Left renal cortex interstitium (tissue), 4 donors: ENCODE measurements around the gene NME7. TPM values are rescaled to one million over a fixed set of nuclear protein-coding genes. Genes with fewer than 3 reads are reported as not detected.
A peak's percentile ranks its signal among the peaks of the same experiment; 100 is the strongest.

ENCODE experiments used
- DNase-seq, 4 donors: peaks; one replicate each; pipeline ENCODE4 v3.0.0-alpha.2; 2013; ENCODE audit warnings: low read depth in 4 of 4, low spot score in 2 of 4, missing footprints in 1 of 4
- polyA plus RNA-seq, 4 donors: library from polyadenylated mRNA; unstranded; fragments of 120-200 nt; gene quantifications; one replicate each; pipeline ENCODE4 v1.2.1, GENCODE V29; 2013; ENCODE audit not compliant: insufficient read length in 4 of 4

The NME7 gene
- polyA plus RNA-seq, 4 donors, result 91.8 to 152 (median 126) TPM

DNA sequence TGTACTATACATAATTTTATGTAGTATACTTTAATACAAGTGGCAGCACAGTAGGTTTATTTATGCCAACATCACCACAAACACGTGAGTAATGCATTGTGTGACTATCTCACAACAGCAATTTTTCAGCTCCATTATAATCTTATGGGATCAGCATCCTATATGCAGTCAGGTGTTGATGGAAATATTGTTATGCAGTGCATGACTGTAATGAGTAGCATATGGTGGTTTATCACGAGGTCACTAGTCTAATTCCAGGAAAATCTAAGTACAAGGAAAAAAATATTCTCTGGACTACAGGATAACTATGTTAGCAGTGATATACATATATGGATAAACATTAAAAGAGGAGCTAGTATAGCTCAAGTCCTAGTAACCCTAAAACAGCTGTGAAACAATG lies 192.1 kb downstream of the NME7 start:
- no peak for DNase-seq

DNA sequence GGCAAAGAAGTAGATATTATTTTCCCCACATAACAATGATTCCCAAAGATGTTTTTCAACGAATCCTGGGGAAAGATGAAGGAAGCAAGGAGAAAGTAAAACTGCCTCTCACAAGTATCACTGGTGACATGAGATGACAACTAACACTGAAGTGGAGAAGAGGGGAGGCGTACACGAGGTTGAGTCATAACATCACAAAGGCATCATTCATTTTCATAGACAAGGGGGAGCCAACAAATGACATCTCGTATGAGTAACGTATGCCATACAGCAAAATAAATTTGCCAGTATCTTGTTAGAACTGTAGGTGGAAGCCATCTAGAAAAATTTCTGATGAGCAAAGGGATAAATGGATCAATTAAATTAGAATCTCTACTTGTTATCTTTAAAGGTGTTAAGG lies 204.5 kb downstream of the NME7 start:
- no peak for DNase-seq

DNA sequence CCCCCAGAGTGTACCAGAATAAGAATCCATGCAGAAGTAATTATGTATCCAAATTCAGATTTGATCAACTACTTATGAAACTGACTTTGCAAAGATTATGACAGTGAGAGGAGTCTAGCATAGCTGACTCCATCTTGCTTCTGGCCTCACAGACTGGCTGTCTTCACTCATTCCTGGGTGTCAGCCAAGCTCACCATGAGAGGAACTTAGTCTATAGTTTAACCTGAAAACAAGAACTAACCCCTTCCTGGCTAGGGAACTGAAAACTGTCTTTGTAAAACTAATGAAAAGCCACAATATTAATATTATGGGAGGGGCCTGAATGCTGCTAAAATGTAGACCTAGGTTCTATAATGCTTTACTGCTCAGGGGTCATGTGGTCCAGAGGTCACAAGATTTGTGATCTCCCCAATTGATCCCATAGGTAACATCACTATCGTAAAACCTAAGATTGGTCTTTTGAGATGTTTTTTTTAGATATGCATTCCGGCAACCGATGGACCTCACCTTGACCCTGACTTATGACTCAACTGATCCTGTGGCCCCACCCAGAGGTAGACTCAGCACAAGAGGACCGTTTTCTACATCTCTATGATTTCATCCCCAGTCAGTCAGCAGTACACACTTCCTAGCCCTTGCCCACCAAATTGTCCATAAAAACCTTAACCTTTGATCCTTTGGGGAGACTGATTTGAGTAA lies 206.0 kb downstream of the NME7 start:
- no peak for DNase-seq

DNA sequence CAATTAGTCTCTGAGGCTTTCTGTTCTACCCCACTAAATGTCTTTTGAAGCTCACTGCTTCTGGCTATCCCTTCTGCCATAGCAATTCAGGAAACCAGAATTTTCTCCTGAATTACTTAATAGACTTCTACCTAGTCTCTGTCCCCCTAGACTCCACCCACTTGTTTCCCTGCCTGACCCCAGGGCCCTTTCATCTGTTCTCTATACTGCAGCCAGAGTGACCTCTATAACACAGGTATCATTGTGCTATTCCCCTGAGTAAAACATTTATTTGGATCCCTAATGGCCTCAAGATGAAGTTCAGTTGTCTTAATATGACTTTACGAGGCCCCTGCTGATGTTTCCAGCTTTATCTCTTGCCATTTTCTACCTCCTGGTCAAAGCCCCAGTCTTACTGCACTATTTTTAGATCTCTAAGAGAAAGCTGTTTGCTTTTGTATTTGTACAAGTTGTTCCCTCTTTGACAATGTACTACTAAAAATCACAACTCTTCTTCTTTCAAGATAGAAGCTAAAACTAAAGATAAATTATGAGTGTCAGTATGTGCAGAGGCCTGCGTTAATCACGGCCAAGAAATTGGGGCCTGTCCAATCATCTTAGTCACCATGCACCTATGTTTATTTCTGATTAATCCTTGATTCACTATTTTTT lies 206.6 kb downstream of the NME7 start:
- DNase-seq, result no peak

DNA sequence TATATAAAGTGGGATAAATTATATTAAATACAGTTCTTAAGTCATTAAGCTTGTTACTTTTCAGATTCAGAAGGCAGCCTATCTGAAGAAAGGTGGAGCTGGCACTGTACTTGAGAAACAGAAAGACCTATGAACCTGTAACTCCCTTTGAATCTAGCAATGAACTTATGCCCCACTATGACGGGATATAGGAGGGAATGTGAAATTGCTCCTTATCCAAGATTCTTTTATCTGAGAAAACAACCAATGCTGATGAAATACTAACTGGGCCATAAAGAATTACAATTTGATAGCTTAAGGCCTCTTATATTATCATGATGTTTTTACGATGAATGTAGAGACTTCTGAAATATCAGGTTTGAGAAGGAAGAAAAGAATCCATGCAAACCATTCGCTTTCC lies 211.0 kb downstream of the NME7 start:
- DNase-seq, result no peak

DNA sequence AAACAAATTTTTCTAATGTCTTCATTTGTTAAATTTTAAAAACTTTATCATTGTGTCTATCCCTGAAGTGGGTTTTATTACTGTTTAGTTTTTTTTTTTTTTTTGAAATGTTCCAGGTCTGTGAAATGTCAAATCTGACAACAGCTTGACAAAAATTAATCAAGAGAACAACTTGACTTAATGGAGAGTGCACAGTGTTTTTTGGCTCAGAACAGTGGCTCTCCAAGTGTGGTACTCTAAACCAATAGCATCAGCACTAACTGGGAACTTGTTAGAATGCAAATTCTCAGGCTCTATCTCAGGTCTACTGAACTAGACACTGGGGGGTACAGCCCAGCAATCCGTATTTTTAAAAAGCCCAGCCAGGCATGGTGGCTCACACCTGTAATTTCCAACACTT lies 211.9 kb downstream of the NME7 start:
- no peak for DNase-seq

DNA sequence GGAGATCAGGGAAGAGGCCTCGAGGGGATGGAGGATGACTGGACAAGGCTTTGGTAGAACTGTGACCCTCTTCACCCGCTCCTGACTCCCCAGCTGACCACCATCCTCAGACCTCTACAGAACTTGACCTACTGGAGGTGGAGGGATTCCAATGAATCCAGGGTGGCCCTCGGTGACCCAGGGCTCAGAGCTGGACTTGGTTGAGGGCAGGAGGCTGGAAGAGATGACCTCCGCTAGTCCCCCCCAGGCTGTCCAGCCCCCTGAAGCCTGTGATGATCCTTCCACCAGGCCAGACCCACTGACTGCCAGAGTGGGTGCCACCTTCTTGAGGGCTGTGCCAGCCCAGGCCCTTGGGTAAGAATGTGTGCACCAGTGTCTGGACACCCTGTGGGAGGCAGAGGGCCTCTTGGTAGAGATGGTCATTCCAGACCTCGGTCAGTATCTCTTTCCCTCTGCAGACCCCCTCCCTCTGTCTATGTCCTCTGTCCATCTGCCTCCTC lies 216.2 kb downstream of the NME7 start:
- DNase-seq, result no peak

DNA sequence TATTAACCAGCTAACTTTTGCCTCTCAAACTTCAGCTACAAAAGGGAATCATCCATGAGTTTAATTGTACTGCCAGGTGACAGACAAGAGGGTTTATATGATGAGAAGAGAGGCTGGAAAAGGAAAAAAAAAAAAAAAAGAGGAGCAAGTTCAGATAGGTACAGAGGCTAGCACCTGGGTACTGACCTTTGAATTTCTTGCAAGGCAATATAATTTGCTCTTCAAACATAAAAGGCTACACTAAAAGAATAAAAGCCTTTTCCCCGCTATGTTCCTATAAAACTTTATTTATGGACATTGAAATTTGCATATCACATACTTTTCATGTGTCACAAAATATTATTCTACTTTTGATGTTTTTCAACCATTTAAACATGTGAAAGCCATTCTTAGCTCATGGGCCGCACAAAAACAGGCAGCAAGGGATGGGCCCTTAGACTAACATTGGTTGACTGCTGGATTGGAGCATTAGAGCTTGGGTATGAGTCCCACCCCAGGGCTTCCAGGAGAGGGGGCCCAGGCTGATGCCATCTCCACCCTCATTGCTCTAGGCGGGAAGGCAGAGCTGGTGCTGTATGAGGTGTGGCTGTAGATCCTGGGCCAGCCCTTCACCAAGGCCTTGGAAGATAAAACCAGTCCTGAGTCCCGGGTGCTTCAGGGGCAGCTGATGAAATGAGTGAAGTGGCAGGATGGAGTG lies 216.8 kb downstream of the NME7 start:
- DNase-seq, result no peak

DNA sequence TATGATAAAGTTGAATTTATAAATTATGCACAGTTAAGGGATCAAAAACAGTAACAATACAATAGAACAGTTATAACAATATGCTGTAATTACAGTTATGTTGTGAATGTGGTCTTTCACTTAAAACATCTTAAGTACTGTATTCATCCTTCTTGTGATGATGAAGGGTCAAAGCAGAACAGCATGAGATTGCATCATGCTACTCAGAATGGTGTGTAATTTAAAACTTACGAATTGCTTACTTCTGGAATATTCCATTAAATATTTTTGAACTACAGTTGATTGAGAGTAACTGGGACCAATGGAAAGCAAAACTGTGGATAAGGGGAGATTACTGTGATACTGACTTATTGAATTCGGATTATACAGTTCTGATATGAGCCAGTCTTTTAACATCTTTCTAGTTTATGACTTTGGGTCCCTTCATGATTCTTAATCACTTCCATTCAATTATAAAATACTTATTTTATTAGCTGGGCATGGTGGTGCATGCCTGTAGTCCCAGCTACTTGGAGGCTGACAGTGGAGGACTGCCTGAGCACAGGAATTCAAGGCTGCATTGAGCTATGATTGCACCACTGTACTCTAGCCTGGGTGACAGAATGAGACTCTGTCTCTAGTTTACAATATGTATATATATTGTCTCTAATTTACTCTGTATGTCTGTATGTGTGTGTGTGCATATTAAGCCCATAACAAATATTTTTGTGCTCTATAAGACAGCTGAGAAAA lies 217.9 kb downstream of the NME7 start:
- no peak for DNase-seq

DNA sequence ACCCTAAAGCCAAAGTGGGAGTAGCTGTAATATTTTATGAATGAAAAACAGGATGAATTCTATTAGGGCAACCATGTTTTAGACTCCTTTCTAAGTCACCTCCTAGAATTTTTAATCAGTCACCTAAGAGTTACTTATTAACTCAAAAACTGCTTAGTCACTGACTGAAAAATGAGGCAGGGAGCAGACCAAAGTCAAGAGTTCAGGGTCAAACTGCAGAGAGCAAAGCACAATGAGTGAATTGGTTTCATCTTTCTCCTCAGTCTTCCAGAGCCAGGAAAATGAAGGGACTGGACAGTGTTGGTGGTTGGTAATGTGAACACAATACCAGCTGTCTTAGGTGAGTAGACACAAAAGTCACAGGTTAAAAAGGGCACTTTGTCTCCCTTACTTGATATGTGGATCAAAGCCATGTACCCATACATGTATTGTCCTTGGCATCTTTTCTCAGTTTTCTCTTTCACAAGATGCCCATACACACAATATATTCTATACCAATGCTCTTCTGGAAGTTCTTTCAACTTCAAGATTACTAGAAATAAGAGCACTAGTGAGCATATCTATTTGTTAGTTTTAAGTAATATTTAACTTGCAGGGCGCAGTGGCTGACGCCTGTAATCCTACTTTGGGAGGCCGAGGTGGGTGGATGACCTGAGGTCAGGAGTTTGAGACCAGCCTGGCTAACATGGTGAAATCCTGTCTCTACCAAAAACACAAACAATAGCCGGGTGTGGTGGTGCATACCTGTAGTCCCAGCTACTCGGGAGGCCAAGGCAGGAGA lies 218.9 kb downstream of the NME7 start:
- peak in 1 of 4 donors; percentile 52 for DNase-seq

DNA sequence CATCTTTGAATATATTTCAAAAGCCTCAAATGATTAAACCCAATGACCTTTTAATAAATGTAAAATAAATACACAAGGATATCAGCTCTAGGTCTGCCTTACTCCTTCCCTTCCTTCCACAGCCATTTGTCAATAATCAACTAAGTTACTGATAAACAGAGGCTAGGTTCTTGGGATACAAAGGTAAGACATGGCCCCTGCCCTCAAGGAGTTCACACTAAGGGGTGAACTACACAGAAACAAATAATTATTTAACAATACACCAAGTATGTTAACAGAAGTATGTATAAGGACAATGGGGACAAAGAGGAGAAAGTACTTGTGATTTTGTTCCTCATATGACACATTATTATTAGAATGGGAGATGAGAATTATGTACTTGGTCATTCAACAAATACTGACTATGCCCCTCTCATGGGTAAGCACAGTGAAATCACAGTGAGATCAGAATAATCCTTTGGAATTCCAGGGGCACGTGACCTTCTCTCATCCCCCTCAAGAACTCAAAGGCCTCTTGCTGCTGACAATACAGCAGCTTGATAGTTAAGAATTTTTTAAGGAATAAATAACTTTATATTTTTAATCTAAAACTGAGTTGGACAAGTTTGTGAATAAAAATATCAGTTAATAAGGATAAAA lies 220.9 kb downstream of the NME7 start:
- DNase-seq, result no peak

DNA sequence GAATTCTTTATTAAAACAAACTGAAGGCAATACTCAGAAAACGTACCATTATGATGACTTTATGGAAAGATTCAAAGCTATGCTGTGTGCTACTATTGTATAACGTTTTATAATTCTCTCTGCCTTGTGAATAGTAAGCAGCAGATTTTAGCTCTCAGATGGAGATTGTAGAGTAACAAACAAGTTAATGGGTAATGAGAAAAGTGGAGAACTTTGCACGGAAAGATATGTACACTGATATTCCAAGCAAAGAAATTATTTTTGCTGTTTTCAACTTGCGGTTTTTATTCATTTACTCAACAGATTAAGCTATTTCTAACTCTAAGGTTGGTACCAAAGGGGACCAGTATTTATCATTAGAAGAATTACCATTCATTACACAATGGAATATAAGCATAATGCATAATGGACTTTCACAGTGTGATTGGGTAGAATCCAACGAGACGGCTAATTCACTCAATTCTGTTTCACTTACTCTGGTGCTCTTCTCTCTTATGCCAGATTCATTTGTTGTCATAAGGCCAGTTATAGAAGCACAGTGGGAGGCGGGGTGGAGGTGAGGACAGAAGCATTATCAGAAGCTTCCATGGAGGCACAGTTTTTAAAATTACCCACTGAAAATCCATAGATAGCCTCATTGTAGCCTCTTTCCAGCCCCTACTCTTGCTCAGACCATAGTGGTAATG lies 222.5 kb downstream of the NME7 start:
- no peak for DNase-seq

DNA sequence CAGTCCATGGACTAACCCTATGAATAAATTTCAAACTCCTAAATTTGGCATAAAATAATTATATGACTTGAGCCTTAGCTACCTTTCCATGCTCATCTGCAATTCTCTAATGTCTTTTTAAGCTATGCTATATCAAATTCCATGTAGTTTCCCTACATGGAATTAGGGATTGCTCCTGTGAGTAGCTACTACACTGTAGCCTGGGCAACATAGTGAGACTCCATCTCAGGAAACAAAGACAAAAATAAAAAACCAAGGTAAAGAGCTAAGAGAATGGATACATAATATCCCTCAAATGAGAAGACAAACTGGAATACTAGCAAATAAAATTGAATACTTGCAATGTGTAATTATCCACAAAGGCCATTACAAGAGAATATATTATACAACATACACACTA lies 223.6 kb downstream of the NME7 start:
- DNase-seq, result no peak

DNA sequence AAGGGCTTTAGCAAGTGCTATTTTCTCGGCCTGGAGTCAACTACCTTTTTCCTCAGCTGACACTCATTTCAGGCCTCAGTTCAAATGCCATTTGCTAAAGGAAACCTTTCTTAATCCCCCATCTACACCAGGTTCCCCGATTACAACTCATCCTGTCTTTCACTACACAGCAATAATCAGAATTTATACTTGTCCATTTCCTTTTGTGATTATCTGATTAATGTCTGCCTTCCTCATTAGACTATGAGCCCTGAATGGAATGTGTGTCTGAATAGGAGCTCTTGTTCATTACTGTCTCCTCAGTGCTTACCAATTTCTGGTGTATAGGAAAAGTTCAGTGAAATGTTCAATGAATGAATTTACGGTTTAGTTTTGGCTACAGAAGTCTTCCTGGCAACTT lies 224.3 kb downstream of the NME7 start:
- DNase-seq, result no peak

DNA sequence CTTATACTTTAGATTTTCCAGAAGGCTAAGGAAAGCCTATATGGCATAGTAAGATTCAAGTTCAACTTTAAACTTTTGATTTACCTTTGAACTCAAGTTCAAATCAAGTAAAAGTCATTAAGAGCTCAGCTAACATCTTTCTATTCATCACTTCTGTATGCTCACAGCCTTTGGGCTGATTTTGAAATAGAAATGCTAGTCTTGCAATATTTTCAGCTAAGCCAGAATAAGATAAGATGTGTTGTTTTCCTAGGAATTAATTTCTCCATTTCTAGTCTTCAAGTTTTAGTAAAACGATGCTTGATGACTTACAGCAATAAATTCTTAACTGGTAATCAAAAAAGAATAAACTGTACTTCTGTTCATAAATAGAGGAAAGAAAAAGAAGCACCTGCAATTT lies 225.5 kb downstream of the NME7 start:
- no peak for DNase-seq

DNA sequence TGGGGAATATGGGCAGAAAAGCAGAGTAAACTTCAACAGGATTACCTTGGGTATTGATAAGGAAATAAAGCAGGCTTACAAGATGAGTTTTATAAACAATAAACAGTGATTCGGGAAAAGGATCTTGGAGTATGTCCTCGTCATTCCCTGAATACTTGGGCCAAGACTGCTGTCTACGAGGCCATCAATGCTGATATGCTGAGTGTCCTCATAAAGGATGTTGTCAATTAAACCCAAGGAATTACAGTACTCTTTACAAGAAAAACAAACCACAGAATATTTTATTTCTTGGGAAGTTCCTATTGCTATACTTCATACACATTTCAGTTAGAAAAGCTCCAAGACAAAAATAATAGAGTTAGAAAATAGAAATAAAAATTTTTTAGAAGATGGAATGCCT lies 226.2 kb downstream of the NME7 start:
- no peak for DNase-seq

DNA sequence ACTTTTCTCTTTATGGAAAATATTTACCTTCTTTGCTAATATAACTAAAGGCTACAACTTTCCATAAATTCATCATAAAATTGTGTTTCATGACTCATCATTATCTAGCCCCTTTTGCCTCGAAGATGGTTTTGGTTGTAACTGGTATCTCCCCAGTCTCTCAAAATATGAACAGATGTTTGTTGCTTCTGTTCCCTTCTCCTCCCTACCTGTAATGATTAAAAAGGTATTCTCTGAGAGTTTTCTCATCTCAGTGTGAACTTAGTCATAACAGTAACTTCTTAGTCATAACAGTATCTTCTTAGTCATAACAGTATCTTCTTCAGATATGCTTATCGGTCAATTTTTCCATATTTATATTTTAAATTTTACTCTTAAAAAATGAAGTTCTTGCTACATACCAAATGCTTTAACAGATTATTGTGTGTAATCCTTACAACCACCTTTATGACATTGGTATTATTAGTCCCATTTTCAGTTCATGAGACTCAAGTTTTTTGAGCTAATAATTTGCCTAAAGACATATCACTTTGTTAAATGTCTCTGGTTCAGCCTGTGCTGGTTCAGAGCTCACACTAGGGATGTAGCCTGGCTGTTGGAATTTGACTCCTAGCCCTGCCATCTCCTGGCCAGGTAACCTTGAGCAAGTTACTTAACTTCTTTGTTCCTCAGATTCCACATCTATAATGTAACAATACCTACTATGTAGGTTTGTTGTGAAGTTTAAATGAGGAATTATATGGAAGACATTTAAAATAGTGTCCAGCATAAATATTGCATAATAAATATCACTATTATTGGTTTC lies 228.5 kb downstream of the NME7 start:
- DNase-seq, result no peak

DNA sequence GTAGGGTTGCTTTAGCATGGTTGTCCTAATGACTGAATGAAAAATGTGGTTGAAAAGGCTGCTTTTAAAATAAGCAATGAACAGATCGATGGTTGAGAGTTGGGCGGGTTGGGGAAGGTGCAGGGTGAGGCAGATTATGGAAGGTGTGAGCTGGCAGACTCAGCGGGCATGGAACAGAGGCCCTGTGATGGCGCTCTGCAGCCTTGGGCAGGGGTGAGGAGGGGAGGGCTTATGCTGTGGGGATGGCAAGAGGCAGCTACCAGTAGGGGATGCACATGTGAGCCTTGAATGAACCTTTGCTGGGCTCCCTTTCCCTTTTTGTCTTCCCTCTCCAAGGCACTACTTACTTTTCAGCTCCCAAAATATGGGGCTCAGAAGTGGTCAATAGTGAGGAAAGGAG lies 230.2 kb downstream of the NME7 start:
- no peak for DNase-seq
